Mesothelial cell of epicardium (in vitro differentiated cells): ENCODE measurements around the gene AEBP2. TPM values are rescaled to one million over a fixed set of nuclear protein-coding genes. Genes with fewer than 3 reads are reported as not detected.
"Not testable (repeated sequence)": the region's sequence is repeated elsewhere in the genome, so short reads cannot be mapped to it uniquely, and the experiment has no call there.

Experiments used
- DNase-seq, 2 experiments: peaks; one replicate each; pipeline ENCODE4 v3.0.0; 2021; ENCODE audit warnings: low spot score in 2 of 2; ENCODE audit not compliant: unreplicated experiment in 2 of 2
- H3K27ac Mint-ChIP-seq: 2 replicates; pipeline ENCODE4 v1.8.0; 2021; ENCODE audit warnings: mixed read lengths
- H3K27me3 Mint-ChIP-seq: 2 replicates; pipeline ENCODE4 v1.8.0; 2021; ENCODE audit warnings: low read depth, mixed read lengths
- H3K36me3 Mint-ChIP-seq: 2 replicates; pipeline ENCODE4 v1.8.0; 2021; ENCODE audit warnings: mixed read lengths
- H3K4me1 Mint-ChIP-seq: 2 replicates; pipeline ENCODE4 v1.8.0; 2021; ENCODE audit warnings: mixed read lengths
- H3K4me3 Mint-ChIP-seq: 2 replicates; pipeline ENCODE4 v1.8.0; 2021; ENCODE audit warnings: mild to moderate bottlenecking, moderate library complexity, mixed read lengths
- H3K9me3 Mint-ChIP-seq: 2 replicates; pipeline ENCODE4 v1.8.0; 2021; ENCODE audit warnings: mixed read lengths
- CTCF ChIP-seq: fragments of 200-600 bp; sonication (generic); IDR thresholded peaks from one replicate; pipeline ENCODE4 v1.5.0; 2021; ENCODE audit warnings: antibody characterized with exemption; ENCODE audit not compliant: unreplicated experiment
- total RNA-seq: library from RNA; stranded (reverse); gene quantifications from 3 replicates; pipeline ENCODE4 v1.2.1, GENCODE V29; 2021

Gene AEBP2
- total RNA-seq, 1 donor from 2014 or later = 59.7 TPM

- Mint-ChIP-seq H3K4me3 (no peak overlapping the region), H3K4me1 (peaks cover 30% of the 10 kb centered on the region), H3K9me3 (no peaks in the 10 kb centered on the region), H3K36me3 (no peaks in the 10 kb centered on the region), H3K27ac (no peak overlapping the region), H3K27me3 (no peaks in the 10 kb centered on the region)
- no peak for DNase-seq
- no peak for TF ChIP-seq CTCF
These were observed 111.3 kb downstream of the AEBP2 start for GRCh38 chr12:19550626-19551025.

- not testable (repeated sequence) for DNase-seq, H3K4me3 Mint-ChIP-seq, H3K36me3 Mint-ChIP-seq, H3K9me3 Mint-ChIP-seq, H3K27me3 Mint-ChIP-seq
- Mint-ChIP-seq H3K27ac (peak overlapping the region; percentile 47), H3K4me1 (peaks cover 12% of the 10 kb centered on the region)
These were observed 113.3 kb downstream of the AEBP2 start for GRCh38 chr12:19552441-19553097.

GRCh38 chr12:19553175-19553574 lies 113.9 kb downstream of the AEBP2 start:
- H3K27me3 Mint-ChIP-seq = no peaks in the 10 kb centered on the region
- H3K9me3 Mint-ChIP-seq = no peaks in the 10 kb centered on the region
- peaks cover 10% of the 10 kb centered on the region for H3K4me1 Mint-ChIP-seq
- no peak overlapping the region for H3K4me3 Mint-ChIP-seq
- DNase-seq = no peak
- no peak overlapping the region for H3K27ac Mint-ChIP-seq
- TF ChIP-seq CTCF = no peak
- peaks cover 1% of the 10 kb centered on the region for H3K36me3 Mint-ChIP-seq

GRCh38 chr12:19561411-19561961 lies 122.2 kb downstream of the AEBP2 start:
- no peak overlapping the region for H3K4me3 Mint-ChIP-seq
- no peaks in the 10 kb centered on the region for H3K4me1 Mint-ChIP-seq
- peaks cover 12% of the 10 kb centered on the region for H3K36me3 Mint-ChIP-seq
- peaks cover 27% of the 10 kb centered on the region for H3K9me3 Mint-ChIP-seq
- H3K27me3 Mint-ChIP-seq = no peaks in the 10 kb centered on the region
- no peak overlapping the region for H3K27ac Mint-ChIP-seq
- DNase-seq = no peak
- TF ChIP-seq CTCF = no peak
